NCI-H146 treated with DMSO at 0.1 percent for 48 hours (cell line): Measurements from ENCODE around the gene STK38.

ENCODE experiments used
- DNase-seq: peaks from one replicate; lab custom pipeline; 2025; ENCODE audit not compliant: unreplicated experiment; lab: John Stamatoyannopoulos, UW

STK38 gene

GRCh38 chr6:36566418-36566905, 19.2 kb upstream of the STK38 start:
- no peak for DNase-seq

GRCh38 chr6:36563928-36564284, 16.6 kb upstream of the STK38 start:
- DNase-seq, result no peak

GRCh38 chr6:36563237-36563927, 16.1 kb upstream of the STK38 start:
- DNase-seq, result no peak

- no peak for DNase-seq
Measured at GRCh38 chr6:36560822-36561221, 13.5 kb upstream of the STK38 start.

GRCh38 chr6:36559011-36559793, 11.9 kb upstream of the STK38 start:
- no peak for DNase-seq

GRCh38 chr6:36556281-36556680, 9.0 kb upstream of the STK38 start:
- no peak for DNase-seq

GRCh38 chr6:36555750-36556252, 8.5 kb upstream of the STK38 start:
- no peak for DNase-seq

GRCh38 chr6:36550473-36551000, 3.3 kb upstream of the STK38 start:
- DNase-seq, result no peak

GRCh38 chr6:36548401-36548743, 1.1 kb upstream of the STK38 start:
- no peak for DNase-seq

GRCh38 chr6:36547646-36548400, 544 bp upstream of the STK38 start:
- no peak for DNase-seq

GRCh38 chr6:36546308-36546919, 865 bp downstream of the STK38 start:
- DNase-seq, result no peak

GRCh38 chr6:36545767-36546307, 1.4 kb downstream of the STK38 start:
- DNase-seq, result no peak

- no peak for DNase-seq
Measured at GRCh38 chr6:36544228-36544627, 3.1 kb downstream of the STK38 start.

GRCh38 chr6:36542041-36542440, 5.2 kb downstream of the STK38 start:
- no peak for DNase-seq

GRCh38 chr6:36539814-36540568, 7.3 kb downstream of the STK38 start:
- no peak for DNase-seq

- no peak for DNase-seq
Measured at GRCh38 chr6:36536873-36537547, 10.3 kb downstream of the STK38 start.

GRCh38 chr6:36533321-36533720, 14.0 kb downstream of the STK38 start:
- no peak for DNase-seq

- DNase-seq, result no peak
Measured at GRCh38 chr6:36526066-36526465, 21.2 kb downstream of the STK38 start.

GRCh38 chr6:36525346-36525745, 21.9 kb downstream of the STK38 start:
- DNase-seq, result no peak
